Measurements from ENCODE around the gene TMEM164. TPM values are rescaled to one million over a fixed set of nuclear protein-coding genes. Genes with fewer than 3 reads are reported as not detected.

Gene TMEM164
- total and polyA plus RNA-seq, 8 donors = 7.3 to 21.3 (median 11.9) TPM

GRCh38 chrX:110000000-110000399, 2.9 kb upstream of the TMEM164 start:
- H3K36me3 ChIP-seq = no peaks in the 10 kb centered on the region
- peaks cover 0 to 11% (median 0%) of the 10 kb centered on the region in 4 donors for H3K27me3 ChIP-seq
- 62 to 81% methylated on average over 5 of the region's 5 CpGs for WGBS, 2 donors
- FAIRE-seq (no peak), ATAC-seq (no peak), DNase-seq (no peak)
- intact Hi-C loops (cut with DNase I) = no loop called here
- H3K4me3 ChIP-seq = no peak overlapping the region
- H3K4me1 ChIP-seq = peaks cover 0 to 7% (median 0%) of the 10 kb centered on the region in 3 donors
- no peaks in the 10 kb centered on the region for H3K9me3 ChIP-seq
- TF ChIP-seq CTCF (IDR thresholded peaks at IDR 0.05) = no peak
- no peak overlapping the region for H3K27ac ChIP-seq

- peaks cover 0 to 6% (median 0%) of the 10 kb centered on the region in 4 donors for H3K27me3 ChIP-seq
- TF ChIP-seq CTCF (IDR thresholded peaks at IDR 0.05) = no peak
Observed at GRCh38 chrX:110000847-110001713, 1.8 kb upstream of the TMEM164 start.

GRCh38 chrX:110001740-110002299, 1.1 kb upstream of the TMEM164 start:
- intact Hi-C loops (cut with DNase I) = no loop called here
- 8 to 37% methylated on average over 13 of the region's 13 CpGs for WGBS, 2 donors
- no peaks in the 10 kb centered on the region for H3K36me3 ChIP-seq
- no peak for ATAC-seq
- peaks cover 0 to 10% (median 0%) of the 10 kb centered on the region in 3 donors for H3K4me1 ChIP-seq
- no peak for DNase-seq
- H3K9me3 ChIP-seq = no peaks in the 10 kb centered on the region
- peak overlapping the region in 2 of 4 donors; percentile 46 to 55 for H3K4me3 ChIP-seq
- H3K27me3 ChIP-seq = peaks cover 0 to 4% (median 0%) of the 10 kb centered on the region in 4 donors
- FAIRE-seq = no peak
- peak overlapping the region in 2 of 4 donors; percentile 66 to 86 for H3K27ac ChIP-seq
- TF ChIP-seq CTCF (IDR thresholded peaks at IDR 0.05) = no peak

More at GRCh38 chrX:110000847-110001713, 1.8 kb upstream of the TMEM164 start:
- FAIRE-seq (no peak), ATAC-seq (no peak), DNase-seq (no peak)
- Histone ChIP-seq H3K36me3 (no peaks in the 10 kb centered on the region), H3K4me3 (no peak overlapping the region), H3K4me1 (peaks cover 0 to 8% (median 0%) of the 10 kb centered on the region in 3 donors), H3K27ac (no peak overlapping the region), H3K9me3 (no peaks in the 10 kb centered on the region)
- 60 to 62% methylated on average over 16 of the region's 16 CpGs for WGBS, 2 donors
- intact Hi-C loops (cut with DNase I) = no loop called here

- Histone ChIP-seq H3K4me3 (peak overlapping the region; percentile 36 to 55 (median 46)), H3K4me1 (peaks cover 0 to 10% (median 0%) of the 10 kb centered on the region in 3 donors), H3K27me3 (peaks cover 0 to 4% (median 0%) of the 10 kb centered on the region in 4 donors), H3K36me3 (no peaks in the 10 kb centered on the region), H3K9me3 (no peaks in the 10 kb centered on the region), H3K27ac (peak overlapping the region in 3 of 4 donors; percentile 39 to 86 (median 66))
- peak; percentile 9 to 81 (median 53) for DNase-seq
- intact Hi-C loops (cut with DNase I) = no loop called here
- TF ChIP-seq CTCF (IDR thresholded peaks at IDR 0.05) = no peak
- WGBS, 2 donors = 8 to 32% methylated on average over 46 of the region's 46 CpGs
- ATAC-seq = peak; percentile 6 to 25 (median 13)
- FAIRE-seq = no peak
Observed at GRCh38 chrX:110003167-110004156, 548 bp downstream of the TMEM164 start.

All from pancreas (tissue), 10 donors.